AG20443 (cell line): ENCODE measurements around the gene MOGAT1.
"Not testable (repeated sequence)": the region's sequence is repeated elsewhere in the genome, so short reads cannot be mapped to it uniquely, and the experiment has no call there.

Experiments used
- DNase-seq: peaks from one replicate; pipeline ENCODE4 v3.0.0; 2012; ENCODE audit warnings: low spot score, mixed read lengths

MOGAT1 gene

GRCh38 chr2:222743251-222743812, 71.9 kb downstream of the MOGAT1 start:
- no peak for DNase-seq

GRCh38 chr2:222745836-222746559, 74.5 kb downstream of the MOGAT1 start:
- DNase-seq = no peak

GRCh38 chr2:222747526-222748160, 76.2 kb downstream of the MOGAT1 start:
- no peak for DNase-seq

DNA sequence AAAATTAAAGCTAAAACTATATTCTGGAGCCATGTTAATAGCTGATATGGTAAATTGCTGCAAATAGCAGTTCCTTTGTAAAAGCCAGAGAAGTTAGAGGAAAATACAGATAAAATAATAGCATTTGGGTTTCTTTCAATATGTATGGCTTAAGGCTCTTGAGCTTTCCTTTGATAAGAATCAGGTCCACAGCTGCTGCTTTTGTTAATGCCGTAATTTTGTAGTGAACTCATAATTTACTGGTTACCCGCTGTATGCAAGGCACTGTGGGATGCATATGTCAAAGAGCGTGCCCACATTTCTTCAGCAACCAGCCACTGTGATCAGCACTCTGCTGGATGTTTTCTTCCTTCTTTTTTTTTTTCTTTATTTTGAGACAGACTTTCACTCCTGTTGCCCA, 79.1 kb downstream of the MOGAT1 start:
- DNase-seq = no peak

- DNase-seq = no peak
Measured at GRCh38 chr2:222751238-222751637, 79.8 kb downstream of the MOGAT1 start.

DNA sequence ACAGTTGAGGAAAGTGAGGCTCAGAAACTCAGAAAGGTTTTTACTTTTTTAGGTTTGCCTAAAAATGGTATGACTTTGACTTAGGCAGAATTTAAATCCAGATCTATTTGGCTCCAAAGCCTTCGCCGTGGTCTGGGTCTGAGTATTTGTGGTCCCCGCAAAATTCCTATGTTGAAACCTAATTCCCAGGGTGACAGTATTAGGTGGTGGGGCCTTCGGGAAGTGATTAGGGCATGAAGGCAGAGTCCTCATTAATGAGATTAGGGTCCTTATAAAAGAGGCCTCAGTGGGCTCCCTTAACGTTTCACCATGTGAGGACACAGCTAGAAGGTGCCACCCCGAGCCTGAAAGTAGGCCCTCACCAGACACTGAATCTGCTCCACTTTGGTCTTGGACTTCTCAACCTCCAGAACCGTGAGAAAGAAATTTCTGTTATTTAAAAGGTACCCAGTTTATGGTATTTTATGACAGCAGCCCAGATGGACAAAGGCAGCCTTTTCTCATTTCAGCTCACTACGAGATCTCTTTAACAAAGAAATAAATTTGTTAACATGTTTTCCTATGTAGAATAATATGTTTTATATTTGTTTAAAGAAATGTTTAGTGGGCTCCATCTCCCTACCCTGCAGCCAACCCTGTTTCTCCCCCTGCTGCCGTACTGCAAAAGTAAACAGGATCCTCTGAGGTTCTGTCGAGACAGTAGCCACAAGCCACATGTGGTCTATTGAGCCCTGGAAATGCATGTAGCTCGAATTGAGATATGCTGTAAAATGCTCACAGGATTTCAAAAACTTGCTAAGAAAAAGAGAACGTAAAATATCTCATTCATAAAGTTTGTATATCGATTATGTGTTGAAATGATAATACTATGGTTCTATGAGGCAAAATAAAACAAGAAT, 80.6 kb downstream of the MOGAT1 start:
- no peak for DNase-seq

DNA sequence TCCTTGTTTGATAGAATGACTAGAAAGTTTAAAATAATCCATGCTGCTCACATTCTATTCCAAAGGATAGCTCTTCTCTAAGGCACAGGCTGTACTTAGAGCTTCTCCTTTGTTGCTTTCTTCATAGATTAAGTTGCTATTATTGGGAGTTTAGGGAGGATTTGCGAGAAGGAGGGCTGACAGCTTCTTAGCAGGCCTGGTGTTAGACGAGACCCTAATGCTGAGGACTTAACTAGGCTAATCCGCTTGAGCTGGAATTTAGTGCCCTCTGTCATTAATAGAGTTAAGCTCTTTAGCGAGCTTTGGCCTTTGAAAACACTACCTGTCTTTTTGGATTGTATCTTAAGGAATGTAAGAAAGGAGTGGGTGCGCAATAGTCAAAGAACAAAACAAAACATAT, 81.3 kb downstream of the MOGAT1 start:
- no peak for DNase-seq

DNA sequence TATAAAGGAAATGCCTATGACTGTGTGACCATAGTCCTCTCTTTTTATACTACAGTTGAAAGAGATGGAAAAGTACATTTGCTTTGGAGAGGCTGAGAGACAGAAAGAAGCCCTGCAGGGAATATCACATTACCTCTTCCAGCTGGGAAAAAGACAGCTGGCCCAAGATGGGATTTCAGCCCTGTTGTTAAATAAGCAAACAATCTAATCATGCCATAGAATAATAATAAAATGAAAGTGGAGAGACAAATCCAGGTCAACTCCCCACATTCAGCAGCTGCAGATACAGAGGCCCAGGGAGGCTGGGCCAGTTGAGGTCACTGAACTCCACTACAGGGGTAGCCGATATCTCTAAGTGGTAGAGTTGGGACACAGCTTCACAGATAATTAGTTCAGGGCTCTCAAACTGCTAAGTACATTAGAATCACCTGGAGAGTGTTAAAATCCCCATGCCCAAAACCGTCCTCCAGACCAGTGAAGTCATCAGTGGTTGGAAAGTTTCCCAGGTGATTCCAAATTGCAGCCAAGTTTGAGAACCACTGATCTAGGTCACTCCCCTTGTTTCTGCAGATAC, 81.9 kb downstream of the MOGAT1 start:
- no peak for DNase-seq

- no peak for DNase-seq
Measured at GRCh38 chr2:222754324-222754930, 83.0 kb downstream of the MOGAT1 start.

GRCh38 chr2:222755593-222755992, 84.1 kb downstream of the MOGAT1 start:
- not testable (repeated sequence) for DNase-seq

- DNase-seq = no peak
Measured at GRCh38 chr2:222756362-222756831, 84.9 kb downstream of the MOGAT1 start.

DNA sequence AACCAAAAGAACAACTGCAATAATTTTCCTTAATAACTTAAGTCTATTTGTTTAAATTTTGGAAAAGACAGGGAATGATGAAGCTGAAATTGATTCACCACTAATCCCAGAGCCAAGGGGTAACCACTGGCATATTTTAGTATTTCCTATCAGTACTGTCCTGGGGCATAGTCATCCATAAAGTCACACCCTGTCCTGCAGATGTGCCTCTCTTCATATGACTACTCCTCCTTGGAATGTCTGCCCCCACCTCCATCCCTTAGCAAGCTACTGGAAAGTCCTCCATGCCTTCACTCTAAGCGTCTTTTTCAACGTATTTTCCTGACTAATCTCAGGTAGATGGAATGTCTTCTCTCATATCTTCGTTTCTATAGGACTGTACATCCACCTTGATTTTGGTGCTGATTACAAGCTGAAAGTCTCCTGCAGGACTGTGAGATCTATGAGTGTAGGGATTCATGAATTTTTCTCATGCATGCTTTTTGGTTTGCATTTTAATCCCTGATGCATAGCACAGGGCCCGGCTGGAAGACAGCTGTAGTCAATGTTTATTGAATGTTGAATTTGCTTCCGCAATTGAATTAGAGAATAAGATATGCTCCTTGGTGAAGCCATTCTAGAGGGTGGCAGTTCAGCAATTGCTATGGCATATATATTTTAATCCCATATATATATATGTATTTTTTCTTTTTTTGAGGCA, 85.6 kb downstream of the MOGAT1 start:
- DNase-seq = peak; percentile 89
